Left ventricle myocardium inferior (tissue), 1 donor: ENCODE measurements around the gene ZNF354B. TPM values are rescaled to one million over a fixed set of nuclear protein-coding genes. Genes with fewer than 3 reads are reported as not detected.

ENCODE experiments used
- DNase-seq: peaks from one replicate; pipeline ENCODE4 v3.0.0-alpha.2; 2020
- H3K27ac ChIP-seq: fragments of 200-600 bp; replicated peaks from 2 replicates; pipeline ENCODE4 v1.8.0; 2021
- H3K27me3 ChIP-seq: fragments of 200-600 bp; 2 replicates; pipeline ENCODE4 v1.8.0; 2021; ENCODE audit warnings: low read depth
- H3K36me3 ChIP-seq: fragments of 200-600 bp; 2 replicates; pipeline ENCODE4 v1.8.0; 2021
- H3K4me1 ChIP-seq: fragments of 200-600 bp; 2 replicates; pipeline ENCODE4 v1.8.0; 2021
- H3K4me3 ChIP-seq: fragments of 200-600 bp; 2 replicates; pipeline ENCODE4 v1.8.0; 2021; ENCODE audit warnings: mild to moderate bottlenecking, moderate library complexity
- H3K9me3 ChIP-seq: fragments of 200-600 bp; replicated peaks from 2 replicates; pipeline ENCODE4 v1.8.0; 2021
- CTCF ChIP-seq: fragments of 200-600 bp; IDR thresholded peaks from 2 replicates; pipeline ENCODE4 v1.8.0; 2021; ENCODE audit warnings: antibody characterized with exemption, mild to moderate bottlenecking, borderline replicate concordance
- intact Hi-C: fragments of 100-400 bp; cut with micrococcal nuclease; formaldehyde crosslinking; loops from one replicate; pipeline ENCODE4 v1.11.0; 2022
- long read RNA-seq: library from polyadenylated mRNA; unstranded; transcript quantifications from one replicate; pipeline ENCODE4 v2.0.0, GENCODE V29; 2021
- total RNA-seq: library from RNA; stranded (reverse); fragmentation: NEBNext Ultra II Directional; extraction: Animal tissue kit (Norgen Biotek cat#: 25700); gene quantifications from one replicate; pipeline ENCODE4 v1.2.1, GENCODE V29; 2021
- donor health status: DM: no; HTN: yes; CAD: no; lungs with severe emphysema.

The ZNF354B gene
- total RNA-seq: 7.2 TPM
- long read RNA-seq, partial matches to known transcripts: 0 of 7 reads
- long read RNA-seq, other reads (novel, unspliced or antisense): 1 of 7 reads

GRCh38 chr5:178859625-178860521 lies at the start of gene ZNF354B:
Gene ZNF354B, plus strand, starts transcription at chr5:178859953. Its CDS starts 1,095 bp downstream, at chr5:178861048.
- Histone ChIP-seq H3K9me3 (no peaks in the 10 kb centered on the region), H3K4me3 (peak within 1 kb of the TSS; percentile 97), H3K27ac (peak within 1 kb of the TSS; percentile 85), H3K36me3 (peaks cover 29% of the 10 kb centered on the region), H3K4me1 (peaks cover 38% of the 10 kb centered on the region), H3K27me3 (no peaks in the 10 kb centered on the region)
- intact Hi-C loops: loop anchor here (10.0 kb wide), 1 partner anchor 125 kb away; the partner anchor contains the start of gene ZNF354A
- no peak for TF ChIP-seq CTCF
- peak; percentile 89 for DNase-seq

GRCh38 chr5:178817506-178817905 lies 42.2 kb upstream of the ZNF354B start:
- H3K4me1 ChIP-seq: no peaks in the 10 kb centered on the region
- H3K27me3 ChIP-seq: peaks cover 28% of the 10 kb centered on the region
- no peak overlapping the region for H3K4me3 ChIP-seq
- no peak for DNase-seq
- intact Hi-C loops: no loop called here
- no peak for TF ChIP-seq CTCF
- H3K36me3 ChIP-seq: no peaks in the 10 kb centered on the region
- H3K27ac ChIP-seq: no peak overlapping the region
- H3K9me3 ChIP-seq: no peaks in the 10 kb centered on the region

GRCh38 chr5:178818094-178818493 lies 41.7 kb upstream of the ZNF354B start:
- no peak for TF ChIP-seq CTCF

GRCh38 chr5:178820001-178820400 lies 39.8 kb upstream of the ZNF354B start:
- Histone ChIP-seq H3K27me3 (peaks cover 27% of the 10 kb centered on the region), H3K36me3 (no peaks in the 10 kb centered on the region), H3K4me3 (no peak overlapping the region), H3K27ac (no peak overlapping the region), H3K9me3 (no peaks in the 10 kb centered on the region), H3K4me1 (no peaks in the 10 kb centered on the region)
- intact Hi-C loops: no loop called here
- DNase-seq: no peak
- TF ChIP-seq CTCF: no peak

More at GRCh38 chr5:178818094-178818493, 41.7 kb upstream of the ZNF354B start:
- H3K9me3 ChIP-seq: no peaks in the 10 kb centered on the region
- H3K4me1 ChIP-seq: no peaks in the 10 kb centered on the region
- no peak overlapping the region for H3K27ac ChIP-seq
- intact Hi-C loops: no loop called here
- no peaks in the 10 kb centered on the region for H3K36me3 ChIP-seq
- H3K4me3 ChIP-seq: no peak overlapping the region
- peaks cover 30% of the 10 kb centered on the region for H3K27me3 ChIP-seq
- no peak for DNase-seq

- no peak overlapping the region for H3K27ac ChIP-seq
- no peak for DNase-seq
Measured at GRCh38 chr5:178825444-178825843, 34.3 kb upstream of the ZNF354B start.

More at GRCh38 chr5:178825444-178825843, 34.3 kb upstream of the ZNF354B start:
- H3K4me1 ChIP-seq: no peaks in the 10 kb centered on the region
- H3K27me3 ChIP-seq: peaks cover 3% of the 10 kb centered on the region
- TF ChIP-seq CTCF: no peak
- H3K36me3 ChIP-seq: no peaks in the 10 kb centered on the region
- no peaks in the 10 kb centered on the region for H3K9me3 ChIP-seq
- intact Hi-C loops: no loop called here
- H3K4me3 ChIP-seq: no peak overlapping the region
